HL-60 (cell line): Measurements from ENCODE around the gene COG1.

Experiments
- CTCF ChIP-seq: IDR thresholded peaks from one replicate; pipeline ENCODE4 v1.5.1; 2011; ENCODE audit warnings: low read length, control low read depth, inconsistent platforms; ENCODE audit not compliant: insufficient read depth
- GABPA ChIP-seq: IDR thresholded peaks from 2 replicates; pipeline ENCODE4 v1.6.1; 2012; ENCODE audit warnings: low read depth
- POLR2AphosphoS5 ChIP-seq: IDR thresholded peaks from 2 replicates; pipeline ENCODE4 v1.6.1; 2012; ENCODE audit warnings: low read depth
- REST ChIP-seq: IDR thresholded peaks from 2 replicates; pipeline ENCODE4 v1.6.1; 2012; ENCODE audit warnings: low read depth; ENCODE audit not compliant: insufficient replicate concordance
- SPI1 ChIP-seq: IDR thresholded peaks from 2 replicates; pipeline ENCODE4 v1.6.1; 2012; ENCODE audit warnings: low read depth, mild to moderate bottlenecking, borderline replicate concordance

- TF ChIP-seq REST, result no peak
- no peak for TF ChIP-seq CTCF
- TF ChIP-seq SPI1, result no peak
- TF ChIP-seq POLR2AphosphoS5, result no peak
- TF ChIP-seq GABPA, result no peak
Observed at GRCh38 chr17:73256220-73256619, 63.4 kb downstream of the COG1 start.
